H1 (cell line): ENCODE results near the gene SSR1. TPM values are rescaled to one million over a fixed set of nuclear protein-coding genes. Genes with fewer than 3 reads are reported as not detected.

Source experiments
- SAP30 ChIP-seq: fragments of 300-600 bp; sonication (generic); IDR thresholded peaks from 2 replicates; pipeline ENCODE4 v1.7.1; 2012; ENCODE audit warnings: low read length, moderate library complexity, mild to moderate bottlenecking, inconsistent platforms; ENCODE audit not compliant: insufficient read depth, insufficient replicate concordance
- SP2 ChIP-seq: IDR thresholded peaks from 2 replicates; pipeline ENCODE4 v1.6.1; 2012; ENCODE audit warnings: mild to moderate bottlenecking, low read length, inconsistent platforms
- polyA plus RNA-seq, 7 experiments: library from polyadenylated mRNA; depleted of rRNA in 3 of 7; stranded (reverse) in 5 of 7; unstranded in 2 of 7; fragments of >200 nt in 5 of 7; fragments of 200-250 nt in 2 of 7; gene quantifications; 1 replicate in 5 of 7; 2 replicates in 1 of 7; 4 replicates in 1 of 7; pipeline versions ENCODE4 v1.2.1 to v1.2.3, GENCODE V29; 2011 to 2013; ENCODE audit warnings: missing spikeins in 2 of 7, mixed read lengths in 2 of 7
- total RNA-seq: library from RNA; stranded (reverse); fragmentation: NEBNext Ultra II Directional; extraction: Animal tissue kit (Norgen Biotek cat#: 25700); gene quantifications from 2 replicates; pipeline ENCODE4 v1.2.1, GENCODE V29; 2021

The SSR1 gene
- total and polyA plus RNA-seq, 2 of the 8 experiments (the other 6 are each of a cell fraction or from before 2014, with no cell fraction given), result 26.6 to 117 TPM

GRCh38 chr6:7324520-7324919 is 11.5 kb upstream of the SSR1 start (continued):
- TF ChIP-seq SP2, result no peak
- no peak for TF ChIP-seq SAP30
